Stimulated activated CD4-positive, alpha-beta T cell treated with anti-CD3 and anti-CD28 coated beads, Interleukin-4, amount 100 ng/mL, for 24 hours (primary cell): Measurements from ENCODE around the gene COX4I2.

Experiments
- DNase-seq: peaks from one replicate; pipeline ENCODE4 v3.0.0-alpha.2; 2020

Gene COX4I2

DNA sequence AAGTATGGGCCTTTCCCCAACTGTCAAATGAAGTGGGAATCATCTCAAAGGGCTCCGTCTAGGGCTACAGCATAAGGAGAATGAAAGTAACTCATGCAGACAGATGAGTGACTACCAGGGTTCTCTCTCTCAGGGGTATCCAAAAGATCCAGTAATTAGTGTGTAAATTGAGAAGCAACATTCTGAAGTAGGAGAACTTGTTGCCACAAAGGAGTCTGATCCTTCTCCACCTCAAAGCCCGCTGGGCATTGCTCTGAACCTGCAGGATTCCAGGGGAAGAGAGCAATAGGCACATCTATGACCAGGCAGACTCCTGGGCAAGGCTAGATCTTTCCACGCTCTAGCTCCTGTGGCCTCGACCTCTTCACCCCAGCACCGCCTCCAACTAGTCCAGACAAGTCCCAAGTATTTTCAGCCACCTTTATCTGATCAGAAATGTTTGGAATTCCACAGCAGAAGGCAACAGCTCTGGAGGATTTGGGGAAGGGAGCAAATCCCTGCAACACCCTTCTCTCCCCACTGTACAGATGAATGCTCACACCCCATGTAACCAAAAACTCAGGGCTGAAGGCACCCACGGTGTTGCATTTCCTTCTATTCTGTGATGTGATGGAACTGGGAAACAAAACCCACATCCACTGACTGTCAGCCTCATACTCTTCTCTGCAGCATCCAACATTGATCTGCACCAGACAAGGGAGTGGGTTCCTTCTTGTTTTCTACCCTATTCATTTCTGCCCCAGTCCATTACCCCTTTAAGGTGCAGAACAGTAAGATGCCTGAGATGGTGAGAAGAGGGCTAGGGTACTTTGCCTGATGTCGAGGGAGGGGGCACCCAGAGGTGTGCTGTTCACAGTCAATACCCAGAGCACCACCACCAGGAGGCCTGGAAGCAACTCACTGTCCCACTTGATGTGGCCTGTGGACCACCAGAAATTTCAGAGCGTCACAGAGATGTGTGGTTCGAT, 41.0 kb downstream of the COX4I2 start:
- DNase-seq = no peak

DNA sequence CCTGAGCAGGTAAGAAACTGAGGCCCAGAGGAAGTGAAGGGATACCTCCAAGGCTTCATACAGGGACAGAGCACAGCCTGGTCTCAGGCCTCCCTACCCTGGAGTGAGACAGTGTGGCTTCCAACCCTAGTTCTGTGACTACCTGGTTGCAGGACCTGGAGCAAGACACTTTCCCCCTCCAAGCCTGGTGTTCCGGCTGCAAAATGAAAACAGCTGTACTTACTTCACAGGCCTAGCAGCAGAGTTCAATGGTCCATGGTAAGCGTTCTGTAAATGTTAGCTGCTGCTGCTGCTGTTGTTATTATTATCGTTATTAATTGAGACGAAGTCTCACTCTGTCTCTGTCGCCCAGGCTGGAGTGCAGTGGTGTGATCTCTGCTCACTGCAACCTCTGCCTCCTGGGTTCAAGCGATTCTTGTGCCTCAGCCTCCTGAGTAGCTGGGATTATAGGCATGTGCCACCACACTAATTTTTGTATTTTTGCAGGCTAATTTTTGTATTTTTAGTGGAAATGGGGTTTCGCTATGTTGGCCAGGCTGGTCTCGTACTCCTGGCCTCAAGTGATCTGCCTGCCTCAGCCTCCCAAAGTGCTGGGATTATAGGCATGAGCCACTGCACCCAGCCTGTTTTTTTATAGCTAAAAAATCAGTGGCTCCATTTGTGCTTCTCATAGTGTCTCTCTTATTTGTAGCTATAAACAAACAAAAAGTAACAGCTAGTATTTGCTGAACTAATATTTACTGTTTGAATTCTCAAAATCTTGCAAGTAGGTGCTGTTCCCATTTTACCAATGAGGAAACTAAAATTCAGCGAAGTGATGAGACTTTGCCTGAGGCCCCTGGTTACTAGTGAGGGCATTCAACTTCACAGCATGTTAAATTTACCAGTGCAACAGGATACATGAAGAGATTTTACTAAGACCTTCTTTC, 41.9 kb downstream of the COX4I2 start:
- no peak for DNase-seq

DNA sequence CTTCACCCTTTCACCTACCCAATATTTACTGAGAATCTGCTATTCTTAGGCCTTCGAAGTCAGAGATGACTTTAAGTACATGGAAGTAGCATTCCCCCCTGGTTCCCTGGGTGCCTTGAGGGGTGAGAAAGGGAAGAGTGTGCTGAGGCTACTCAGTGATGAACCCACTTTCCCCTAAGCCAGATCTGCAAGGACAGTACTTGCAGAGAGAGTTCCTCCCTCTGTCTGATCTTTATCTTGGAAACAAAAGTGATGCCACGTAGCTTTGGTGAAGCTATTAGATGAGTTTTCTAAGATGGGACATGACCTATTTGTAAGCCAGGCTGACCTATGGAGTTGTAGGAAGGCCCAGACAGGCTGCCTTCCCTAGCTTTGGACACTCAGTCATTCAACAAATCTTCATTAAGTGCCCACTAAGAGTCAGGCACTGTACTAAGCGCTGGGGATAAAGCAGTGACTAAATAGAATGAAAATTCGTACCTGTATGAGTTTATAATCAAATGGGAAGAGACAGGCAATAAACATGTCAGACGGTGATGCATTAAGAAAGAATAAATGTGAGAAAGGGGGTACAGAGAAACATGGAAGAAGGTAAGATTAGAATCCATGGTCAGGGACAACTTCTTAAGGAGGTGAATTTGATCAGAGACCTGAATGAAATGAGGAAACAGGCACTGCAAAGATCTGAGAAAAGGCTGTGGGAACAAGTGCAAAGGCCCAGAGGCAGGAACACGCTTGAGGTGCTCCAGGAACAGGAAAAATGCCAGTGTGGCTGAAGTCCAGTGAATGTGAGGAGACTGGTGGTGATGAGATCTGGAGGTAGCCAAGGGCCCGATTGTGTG, 42.8 kb downstream of the COX4I2 start:
- DNase-seq = no peak

DNA sequence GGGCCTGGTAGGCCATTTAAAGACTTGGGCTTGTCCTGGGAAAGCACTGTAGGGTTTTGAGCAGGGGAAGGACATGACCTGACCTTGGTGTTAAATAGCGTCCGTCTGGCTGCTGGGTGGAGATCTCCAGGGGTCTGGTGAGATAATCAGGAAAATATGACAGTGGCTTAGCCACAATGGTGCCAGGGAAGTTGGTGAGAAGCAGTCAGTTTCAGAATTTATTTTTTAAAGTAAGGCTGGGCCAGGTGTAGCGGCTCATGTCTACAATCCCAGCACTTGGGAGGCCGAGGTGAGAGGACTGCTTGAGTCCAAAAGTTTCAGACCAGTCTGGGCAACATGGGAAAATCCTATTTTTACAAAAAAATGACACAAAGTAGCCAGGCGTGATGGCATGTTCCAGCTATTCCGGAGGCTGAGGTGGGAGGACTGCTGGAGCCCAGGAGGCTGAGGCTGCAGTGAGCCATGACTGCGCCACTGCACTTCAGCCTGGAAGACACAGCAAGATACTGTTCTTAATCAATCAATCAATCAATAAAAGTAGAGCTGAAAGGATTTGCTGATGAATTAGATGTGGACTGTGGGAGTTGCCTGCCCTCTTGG, 43.5 kb downstream of the COX4I2 start:
- no peak for DNase-seq

DNA sequence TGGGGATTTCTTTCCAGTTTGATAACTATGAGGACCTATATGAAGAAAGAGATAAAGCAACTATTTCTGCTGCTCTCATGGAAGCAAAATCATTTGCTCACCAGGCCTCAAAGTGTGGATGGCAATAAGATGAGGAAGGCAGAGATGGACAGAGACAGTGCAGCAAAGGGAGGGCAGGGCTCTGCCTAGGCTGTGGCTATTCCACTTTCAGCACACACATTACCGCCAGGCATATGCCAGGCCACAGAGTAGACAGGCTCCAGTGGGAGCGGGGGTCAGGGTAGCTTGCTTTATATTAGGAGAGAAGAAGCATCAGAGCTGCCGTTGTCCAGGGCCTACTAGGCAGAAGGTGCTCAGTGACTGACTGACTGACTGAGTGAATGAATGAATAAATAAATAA, 44.1 kb downstream of the COX4I2 start:
- DNase-seq = no peak

DNA sequence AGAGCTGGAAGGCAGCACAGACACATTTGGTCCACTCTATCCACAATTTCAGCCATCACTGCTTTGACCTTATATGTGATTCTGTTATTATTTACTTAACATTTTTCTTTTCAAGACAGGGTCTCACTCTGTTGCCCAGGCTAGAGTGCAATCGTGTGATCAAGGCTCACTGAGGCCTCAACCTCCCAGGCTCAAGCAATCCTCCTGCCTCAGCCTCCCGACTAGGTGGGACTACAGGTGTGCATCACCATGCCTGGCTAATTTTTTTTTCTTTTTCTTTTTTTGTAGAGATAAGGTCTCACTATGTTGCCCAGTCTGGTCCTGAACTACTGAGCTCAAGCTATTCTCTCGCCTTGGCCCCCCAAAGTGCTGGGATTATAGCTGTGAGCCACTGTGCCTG, 44.6 kb downstream of the COX4I2 start:
- no peak for DNase-seq

DNA sequence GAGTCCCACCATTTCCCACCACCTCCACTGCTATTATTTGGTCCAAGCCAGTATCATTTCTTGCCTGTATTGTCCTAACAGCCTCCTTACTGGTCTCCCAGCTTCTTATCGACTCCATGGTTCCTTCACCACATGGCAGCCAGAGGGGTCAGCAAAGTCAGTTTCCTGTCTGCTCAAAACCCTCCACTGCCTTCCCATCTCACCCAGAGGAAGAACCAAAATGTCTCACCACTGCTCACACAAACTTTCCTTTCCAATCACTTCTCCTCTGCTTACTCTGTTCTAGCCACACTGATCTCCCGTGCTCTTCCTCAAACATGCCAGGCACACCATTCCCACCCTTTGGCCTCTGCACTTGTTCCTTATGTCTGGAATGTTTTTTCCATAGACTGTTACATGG, 45.2 kb downstream of the COX4I2 start:
- DNase-seq = no peak

DNA sequence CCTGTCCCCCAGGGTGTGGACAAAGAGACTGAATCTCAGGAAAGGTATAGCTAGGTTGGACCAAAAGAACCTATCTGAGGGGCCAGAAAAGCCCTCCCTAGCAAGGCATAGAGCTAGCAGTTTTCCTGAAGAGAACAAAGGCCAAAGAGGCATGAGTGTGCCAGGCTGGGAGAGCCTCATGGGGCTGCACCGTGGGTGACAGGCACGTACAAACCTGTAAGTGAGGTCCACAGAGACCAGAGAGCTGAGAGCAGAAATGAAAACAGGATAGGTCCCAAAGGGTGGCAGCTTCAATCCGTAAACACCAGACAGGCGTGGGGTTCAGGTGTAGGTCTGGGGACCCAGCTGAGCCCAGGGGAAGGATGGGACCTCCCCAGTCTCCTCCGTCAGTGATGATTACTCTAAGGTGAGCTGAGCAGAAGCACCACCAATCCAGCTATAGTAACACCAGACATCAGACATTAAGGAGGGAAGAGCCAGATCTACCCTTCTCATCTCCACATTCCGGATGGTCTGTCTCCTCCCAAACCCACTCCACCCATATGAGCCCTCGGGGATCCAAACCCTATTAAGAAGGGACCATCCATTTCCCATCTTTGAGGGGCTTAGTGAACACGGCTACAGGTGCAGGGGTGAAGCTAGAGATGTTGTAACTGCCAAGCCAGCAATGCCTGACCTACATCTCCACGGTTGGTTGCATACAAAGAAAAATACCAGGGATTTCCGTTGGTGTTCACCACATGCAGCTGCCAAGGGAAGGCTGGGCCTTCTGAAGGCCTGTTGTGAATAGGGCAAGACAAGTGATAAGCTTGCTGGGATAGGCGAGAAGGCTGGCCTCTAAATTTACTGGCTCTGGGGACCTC, 46.7 kb downstream of the COX4I2 start:
- DNase-seq = no peak

DNA sequence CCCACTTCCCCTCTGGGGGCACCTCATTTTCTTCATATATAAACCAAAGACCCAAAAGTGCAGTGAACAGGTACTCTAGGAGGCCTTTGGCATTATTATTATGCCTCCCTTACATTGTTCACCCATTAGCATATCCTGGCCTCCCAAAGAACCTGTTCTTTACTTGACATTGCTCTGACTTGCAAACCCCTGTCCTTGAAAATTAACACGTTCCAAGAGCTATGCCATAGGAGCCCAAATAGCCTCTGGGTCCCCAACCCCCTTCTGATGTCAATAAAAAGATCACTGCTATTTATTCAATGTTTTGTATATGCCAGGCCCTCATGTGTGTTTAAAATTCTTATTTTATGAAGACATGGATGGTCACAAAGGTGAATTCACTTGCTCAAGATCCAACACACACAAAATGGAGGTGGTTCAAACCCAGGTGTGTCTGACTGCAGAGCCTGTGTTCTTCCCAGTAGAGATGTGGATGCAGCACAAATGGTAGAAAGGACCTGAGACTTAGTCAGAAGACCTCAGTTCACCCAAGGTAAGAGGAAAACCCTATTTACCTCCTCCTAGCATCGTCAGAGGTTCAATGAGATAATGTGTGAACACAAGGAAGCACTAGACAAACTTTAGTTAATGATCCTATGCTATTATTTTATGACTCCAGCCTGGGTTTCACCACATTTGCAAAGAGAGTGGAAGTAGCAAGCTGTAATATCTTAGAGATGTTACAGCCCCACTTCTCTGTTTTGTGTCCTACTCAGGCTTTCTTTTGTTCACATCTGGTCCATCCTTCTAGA, 48.3 kb downstream of the COX4I2 start:
- no peak for DNase-seq

DNA sequence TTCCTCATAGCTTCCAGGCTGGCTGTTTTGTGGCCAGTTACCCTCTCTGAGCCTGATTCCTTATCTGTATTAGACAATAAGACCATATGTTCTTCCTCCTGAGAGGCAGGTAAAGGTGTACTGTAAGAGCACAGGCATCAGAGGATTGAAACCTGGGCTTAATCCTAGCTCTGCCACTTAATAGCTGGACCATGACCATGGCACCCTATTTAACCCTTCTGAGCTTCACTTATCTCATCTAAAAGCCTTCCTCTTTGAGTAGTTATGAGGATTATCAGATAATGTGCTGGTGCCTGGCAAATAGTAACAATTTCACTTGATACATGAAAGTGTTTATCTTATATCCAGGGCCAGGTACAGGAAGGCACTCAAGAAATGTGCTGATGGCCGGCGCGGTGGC, 50.1 kb downstream of the COX4I2 start:
- DNase-seq = no peak

DNA sequence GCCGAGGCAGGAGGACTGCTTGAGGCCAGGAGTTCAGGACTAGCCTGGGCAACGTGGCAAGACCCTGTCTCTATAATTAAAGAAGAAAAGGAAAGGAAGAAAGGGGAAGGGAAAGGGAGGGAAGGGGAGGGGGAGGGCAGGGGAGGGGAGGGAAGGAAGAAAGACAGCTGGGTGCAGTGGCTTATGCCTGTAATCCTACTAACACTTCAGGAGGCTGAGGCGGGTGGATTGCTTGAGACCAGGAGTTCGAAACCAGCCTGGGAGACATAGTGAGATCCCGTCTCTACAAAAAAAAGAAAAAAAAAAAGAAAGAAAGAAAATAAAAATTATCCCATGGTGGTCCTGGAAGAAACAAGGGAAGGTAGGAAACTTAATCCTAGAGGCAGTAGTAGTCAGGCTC, 51.4 kb downstream of the COX4I2 start:
- no peak for DNase-seq

DNA sequence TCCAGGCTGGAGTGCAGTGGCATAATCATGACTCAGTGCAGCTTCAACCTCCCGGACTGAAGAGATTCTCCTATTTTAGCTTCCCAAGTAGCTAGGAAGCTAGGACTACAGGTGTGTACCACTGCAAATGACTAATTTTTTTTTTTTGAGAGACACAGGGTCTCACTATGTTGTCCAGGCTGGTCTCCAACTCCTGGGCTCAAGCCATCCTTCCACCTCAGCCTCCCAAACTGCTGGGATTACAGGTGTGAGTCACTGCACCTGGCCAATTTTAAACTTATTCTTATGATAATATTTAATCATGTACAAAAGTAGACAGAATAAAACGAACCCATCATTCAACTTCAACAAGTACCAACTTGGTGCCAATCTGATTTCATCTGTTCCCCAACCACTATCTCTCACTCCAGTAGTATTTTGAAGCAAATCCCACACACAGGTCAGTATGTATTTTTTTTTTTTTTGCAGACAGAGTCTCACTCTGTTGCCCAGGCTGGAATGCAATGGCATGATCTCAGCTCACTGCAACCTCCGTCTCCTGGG, 52.5 kb downstream of the COX4I2 start:
- no peak for DNase-seq

DNA sequence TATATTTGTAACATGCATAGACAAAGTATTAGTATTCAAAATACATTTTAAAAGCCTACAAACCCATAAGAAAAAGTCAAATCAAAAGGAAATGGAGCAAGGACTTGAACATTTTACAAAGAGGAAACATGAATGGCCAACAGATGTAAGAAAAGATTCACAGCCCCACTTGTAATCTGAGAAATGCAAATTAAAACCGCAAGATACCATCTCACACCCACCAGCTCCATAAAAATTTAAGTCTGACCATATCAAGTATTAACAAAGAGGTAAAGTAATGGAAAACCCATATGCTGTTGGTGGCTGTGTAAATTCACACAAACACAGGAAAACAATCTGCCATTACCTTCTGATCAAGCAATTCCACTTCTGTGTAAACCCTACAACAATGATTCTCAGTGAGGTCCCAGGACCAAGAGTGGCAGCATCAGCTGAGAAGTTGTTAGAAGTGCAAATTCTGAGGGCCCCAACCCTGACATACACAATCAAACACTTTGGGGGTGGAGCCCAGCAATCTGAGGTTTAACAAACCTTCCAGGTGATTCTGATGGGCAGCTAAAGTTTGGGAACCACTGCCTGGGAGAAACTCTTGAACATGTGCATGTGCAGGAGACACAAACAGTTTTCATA, 54.0 kb downstream of the COX4I2 start:
- no peak for DNase-seq

DNA sequence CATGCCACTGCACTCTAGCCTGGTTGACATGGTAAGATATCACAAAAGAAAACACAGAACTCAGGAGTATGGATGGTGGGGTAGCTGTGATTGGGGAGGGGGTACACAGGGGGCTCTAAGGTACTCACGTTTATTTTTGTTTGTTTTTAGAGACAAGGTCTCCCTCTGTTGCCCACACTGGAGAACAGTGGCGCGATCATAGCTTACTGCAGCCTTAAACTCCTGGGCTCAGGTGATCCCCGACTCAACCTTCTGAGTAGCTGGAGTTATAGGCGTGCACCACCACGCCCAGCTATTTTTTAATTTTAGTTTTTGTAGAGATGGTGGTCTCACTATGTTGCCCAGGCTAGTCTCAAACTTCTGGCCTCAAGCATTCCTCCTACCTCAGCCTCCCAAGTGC, 55.7 kb downstream of the COX4I2 start:
- DNase-seq = no peak

DNA sequence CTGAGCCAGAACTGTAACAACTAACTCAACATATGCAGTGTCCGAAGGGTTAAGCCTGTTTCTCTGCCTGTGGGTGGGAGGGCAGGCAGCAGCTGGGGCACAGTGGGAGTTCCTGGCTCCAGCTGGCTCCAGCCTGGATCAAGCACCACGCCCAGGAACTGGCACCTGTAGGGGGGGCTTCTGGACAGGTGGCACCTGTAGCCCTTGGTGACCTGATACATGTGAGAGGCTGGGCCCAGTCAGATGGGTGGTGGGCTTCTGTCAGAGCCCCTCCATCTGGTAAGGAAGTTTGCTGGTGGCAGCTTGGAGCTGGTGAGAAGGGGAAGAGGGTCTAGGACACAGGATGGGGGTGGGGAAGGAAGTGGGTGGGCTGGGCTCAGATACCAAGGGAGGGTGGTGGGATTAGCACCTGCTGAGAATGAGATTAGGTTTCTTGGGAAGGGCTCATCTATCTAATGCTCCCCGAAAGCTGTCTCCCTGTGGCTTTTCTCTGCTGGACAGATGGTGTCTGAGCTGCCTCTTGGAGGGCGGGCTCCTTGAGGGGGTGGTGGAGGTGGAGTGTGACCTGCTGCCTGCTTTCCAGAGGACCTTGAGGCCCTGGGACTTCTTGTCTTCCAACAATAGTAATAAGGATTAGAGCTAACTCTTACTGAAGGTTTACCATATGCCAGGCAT, 56.4 kb downstream of the COX4I2 start:
- DNase-seq = no peak
